Tibial nerve (tissue), 4 donors: Measurements from ENCODE around the gene HYAL2. TPM values are rescaled to one million over a fixed set of nuclear protein-coding genes. Genes with fewer than 3 reads are reported as not detected.

ENCODE experiments used
- DNase-seq, 2 donors: peaks; one replicate each; pipeline ENCODE4 v3.0.0-alpha.2; 2019; ENCODE audit warnings: low spot score in 2 of 2
- H3K27ac ChIP-seq, 4 donors: fragments of 200-600 bp; sonication (generic) in 3 of 4; one replicate each; pipeline ENCODE4 v1.5.1; 2017 to 2019; ENCODE audit warnings: mild to moderate bottlenecking in 1 of 4
- H3K27me3 ChIP-seq, 2 donors: fragments of 200-600 bp; sonication (generic) in 1 of 2; one replicate each; pipeline versions ENCODE4 v1.5.1 to v1.6.0; 2017 to 2019
- H3K36me3 ChIP-seq, 3 donors: fragments of 200-600 bp; sonication (generic); one replicate each; pipeline ENCODE4 v1.5.1; 2018 to 2019
- H3K4me1 ChIP-seq, 4 donors: fragments of 200-600 bp; sonication (generic) in 3 of 4; one replicate each; pipeline ENCODE4 v1.5.1; 2017 to 2019
- H3K4me3 ChIP-seq, 4 donors: fragments of 200-600 bp; sonication (generic) in 3 of 4; one replicate each; pipeline ENCODE4 v1.5.1; 2017 to 2019; ENCODE audit warnings: mild to moderate bottlenecking in 1 of 4, moderate library complexity in 1 of 4
- H3K9me3 ChIP-seq, 4 donors: fragments of 200-600 bp; sonication (generic) in 3 of 4; one replicate each; pipeline ENCODE4 v1.5.1; 2017 to 2019
- CTCF ChIP-seq, 5 experiments: fragments of 200-600 bp in 3 of 5; fragments of 450-650 bp in 2 of 5; sonication (generic) in 3 of 5; IDR thresholded peaks; one replicate each; pipeline ENCODE4 v1.5.1; 2016 to 2019; ENCODE audit warnings: antibody characterized with exemption in 5 of 5, mild to moderate bottlenecking in 3 of 5, moderate library complexity in 2 of 5
- EP300 ChIP-seq, 2 donors: sonication (generic); formaldehyde crosslinking; IDR thresholded peaks; one replicate each; pipeline ENCODE4 v1.6.1; 2017; ENCODE audit warnings: antibody characterized with exemption in 2 of 2, mild to moderate bottlenecking in 1 of 2
- POLR2A ChIP-seq, 2 donors: fragments of 450-650 bp; IDR thresholded peaks; one replicate each; pipeline ENCODE4 v1.6.1; 2017; ENCODE audit warnings: antibody characterized with exemption in 2 of 2, mild to moderate bottlenecking in 2 of 2, moderate library complexity in 2 of 2
- WGBS, 2 donors: methylation state at CpG; one replicate each; pipeline ENCODE4 v1.1.5; 2018; 5-methylcytosine and 5-hydroxymethylcytosine counted together
- total RNA-seq, 4 donors: library from RNA; depleted of rRNA; stranded (reverse); fragments of >200 nt; gene quantifications; one replicate each; pipeline ENCODE4 v1.1.0, GENCODE V29; 2016

The HYAL2 gene
- total RNA-seq, 4 donors from 2014 or later = 86.9 to 169 (median 129) TPM

- H3K27me3 ChIP-seq = peaks cover 0 to 3% of the 10 kb centered on the region in 2 donors
- peak overlapping the region; percentile 85 to 98 (median 97) for H3K27ac ChIP-seq
- no peaks in the 10 kb centered on the region for H3K36me3 ChIP-seq
- 0 to 100% methylated on average over 1 of the region's 8 CpGs for WGBS, 2 donors
- no peak for DNase-seq
- no peak for TF ChIP-seq EP300 (IDR thresholded peaks at IDR 0.05)
- peak in 1 of 5 experiments; percentile 14 for TF ChIP-seq CTCF (IDR thresholded peaks at IDR 0.05)
- TF ChIP-seq POLR2A (IDR thresholded peaks at IDR 0.05) = no peak
- no peaks in the 10 kb centered on the region for H3K9me3 ChIP-seq
- H3K4me1 ChIP-seq = peaks cover 0 to 100% (median 74%) of the 10 kb centered on the region in 4 donors
- H3K4me3 ChIP-seq = peak overlapping the region; percentile 45 to 63 (median 48)
Measured at GRCh38 chr3:50269977-50270413, 52.5 kb downstream of the HYAL2 start.

- DNase-seq = no peak
- WGBS, 2 donors = 38 to 41% methylated on average over 4 of the region's 4 CpGs
- H3K4me1 ChIP-seq = peaks cover 0 to 100% (median 72%) of the 10 kb centered on the region in 4 donors
- H3K27ac ChIP-seq = peak overlapping the region; percentile 85 to 98 (median 97)
- H3K27me3 ChIP-seq = no peaks in the 10 kb centered on the region
- no peak for TF ChIP-seq POLR2A (IDR thresholded peaks at IDR 0.05)
- TF ChIP-seq CTCF (IDR thresholded peaks at IDR 0.05) = no peak
- no peak for TF ChIP-seq EP300 (IDR thresholded peaks at IDR 0.05)
- peak overlapping the region; percentile 45 to 63 (median 48) for H3K4me3 ChIP-seq
- no peaks in the 10 kb centered on the region for H3K9me3 ChIP-seq
- H3K36me3 ChIP-seq = no peaks in the 10 kb centered on the region
Measured at GRCh38 chr3:50269460-50269859, 53.1 kb downstream of the HYAL2 start.

- H3K36me3 ChIP-seq = no peaks in the 10 kb centered on the region
- 13 to 18% methylated on average over 16 to 19 of the region's 21 CpGs for WGBS, 2 donors
- peaks cover 0 to 100% (median 72%) of the 10 kb centered on the region in 4 donors for H3K4me1 ChIP-seq
- peak within 1 kb of the TSS; percentile 85 to 98 (median 97) for H3K27ac ChIP-seq
- H3K27me3 ChIP-seq = no peaks in the 10 kb centered on the region
- peak within 1 kb of the TSS; percentile 45 to 63 (median 48) for H3K4me3 ChIP-seq
- peak in 1 of 5 experiments; percentile 14 for TF ChIP-seq CTCF (IDR thresholded peaks at IDR 0.05)
- peak; percentile 8 to 96 for TF ChIP-seq EP300 (IDR thresholded peaks at IDR 0.05)
- peak; percentile 48 to 54 for TF ChIP-seq POLR2A (IDR thresholded peaks at IDR 0.05)
- DNase-seq = peak in 1 of 2 donors; percentile 59
- no peaks in the 10 kb centered on the region for H3K9me3 ChIP-seq
Measured at GRCh38 chr3:50268703-50269451, 53.7 kb downstream of the HYAL2 start, which contains the start of gene SEMA3B. SEMA3B (plus strand) TSS chr3:50269147; CDS start chr3:50269241, 94 bp downstream.

- Histone ChIP-seq H3K36me3 (no peaks in the 10 kb centered on the region), H3K4me1 (peaks cover 0 to 100% (median 73%) of the 10 kb centered on the region in 4 donors), H3K9me3 (no peaks in the 10 kb centered on the region), H3K27ac (peak overlapping the region; percentile 85 to 98 (median 97)), H3K4me3 (peak overlapping the region in 2 of 4 donors; percentile 38 to 63), H3K27me3 (no peaks in the 10 kb centered on the region)
- TF ChIP-seq EP300 (IDR thresholded peaks at IDR 0.05) = no peak
- no peak for TF ChIP-seq CTCF (IDR thresholded peaks at IDR 0.05)
- TF ChIP-seq POLR2A (IDR thresholded peaks at IDR 0.05) = no peak
- DNase-seq = no peak
- WGBS, 2 donors = 17 to 27% methylated on average over 3 of the region's 3 CpGs
Measured at GRCh38 chr3:50268276-50268675, 54.3 kb downstream of the HYAL2 start.

Other genes starting within 250 kb of the HYAL2 start
- gene RBM5, start 233.8 kb downstream of the HYAL2 start, total RNA-seq = 100 to 1,000 TPM; 229 to 286 (median 260) TPM
- gene SEMA3F, start 167.4 kb downstream of the HYAL2 start, total RNA-seq = 10 to 100 TPM; 14.4 to 58.5 (median 17.4) TPM
- not detected for gene GNAT1, start 131.1 kb downstream of the HYAL2 start, total RNA-seq
- 1 to 10 TPM in 2 of 4 donors, under 1 TPM in 2; 0.21 to 8.1 (median 1.5) TPM for gene SLC38A3, start 117.5 kb downstream of the HYAL2 start, total RNA-seq
- 100 to 1,000 TPM; 201 to 265 (median 243) TPM for gene GNAI2, start 86.5 kb downstream of the HYAL2 start, total RNA-seq
- gene SEMA3B, start 53.6 kb downstream of the HYAL2 start, total RNA-seq = 100 to 1,000 TPM; 251 to 334 (median 261) TPM
- 1 to 10 TPM; 2.0 to 3.1 (median 2.5) TPM for gene LSMEM2, start 43.7 kb downstream of the HYAL2 start, total RNA-seq
- gene IFRD2, start 30.3 kb downstream of the HYAL2 start, total RNA-seq = 100 to 1,000 TPM in 1 of 4 donors, 10 to 100 TPM in 3; 42.0 to 129 (median 56.2) TPM
- gene HYAL3, start 23.3 kb downstream of the HYAL2 start, total RNA-seq = 10 to 100 TPM in 1 of 4 donors, 1 to 10 TPM in 3; 1.2 to 17.9 (median 1.8) TPM
- 10 to 100 TPM; 12.6 to 24.3 (median 15.9) TPM for gene NAA80, start 23.3 kb downstream of the HYAL2 start, total RNA-seq
- 10 to 100 TPM; 16.5 to 26.5 (median 20.8) TPM for gene HYAL1, start 19.2 kb downstream of the HYAL2 start, total RNA-seq
- gene TUSC2, start 5.5 kb upstream of the HYAL2 start, total RNA-seq = 10 to 100 TPM; 19.0 to 31.9 (median 20.8) TPM
- 10 to 100 TPM; 77.4 to 99.0 (median 82.6) TPM for gene RASSF1, start 18.1 kb upstream of the HYAL2 start, total RNA-seq
- gene ZMYND10, start 23.0 kb upstream of the HYAL2 start, total RNA-seq = 1 to 10 TPM in 2 of 4 donors, under 1 TPM in 1, not detected in 1; 0.30 to 1.7 (median 1.3) TPM
- gene NPRL2, start 28.0 kb upstream of the HYAL2 start, total RNA-seq = 10 to 100 TPM; 22.7 to 35.2 (median 27.2) TPM
- 10 to 100 TPM; 16.2 to 21.6 (median 19.2) TPM for gene CYB561D2, start 28.1 kb upstream of the HYAL2 start, total RNA-seq
- gene TMEM115, start 36.8 kb upstream of the HYAL2 start, total RNA-seq = 10 to 100 TPM; 56.7 to 72.4 (median 68.2) TPM
- 1 to 10 TPM in 2 of 4 donors, under 1 TPM in 2; 0.84 to 2.0 (median 1.2) TPM for gene CACNA2D2, start 180.9 kb upstream of the HYAL2 start, total RNA-seq
- 10 to 100 TPM; 12.2 to 21.1 (median 19.1) TPM for gene C3orf18, start 245.0 kb upstream of the HYAL2 start, total RNA-seq
- 10 to 100 TPM in 1 of 4 donors, 1 to 10 TPM in 3; 6.9 to 10.2 (median 8.8) TPM for gene HEMK1, start 246.8 kb upstream of the HYAL2 start, total RNA-seq